CD4-positive, alpha-beta T cell treated with Interleukin-2 at 100 ng/mL for 4 hours (primary cell): Measurements from ENCODE around the gene UQCC2.

Source experiments
- DNase-seq: peaks from one replicate; pipeline ENCODE4 v3.0.0-alpha.2; 2020; ENCODE audit warnings: low spot score

UQCC2 gene

GRCh38 chr6:33711140-33712129 lies at the start of gene UQCC2:
TSS of gene UQCC2 (minus strand) at chr6:33711700. CDS start at chr6:33711686, 14 bp downstream.
- DNase-seq, result peak; percentile 97

- DNase-seq, result no peak
Measured at GRCh38 chr6:33759887-33760629, 48.6 kb upstream of the UQCC2 start.

GRCh38 chr6:33758815-33759216 lies 47.3 kb upstream of the UQCC2 start:
- no peak for DNase-seq

- DNase-seq, result no peak
Measured at GRCh38 chr6:33757906-33758305, 46.4 kb upstream of the UQCC2 start.

GRCh38 chr6:33757113-33757512 lies 45.6 kb upstream of the UQCC2 start:
- DNase-seq, result no peak

- DNase-seq, result no peak
Measured at GRCh38 chr6:33756211-33756954, 44.9 kb upstream of the UQCC2 start.

GRCh38 chr6:33755070-33755869 lies 43.8 kb upstream of the UQCC2 start:
- no peak for DNase-seq

- DNase-seq, result no peak
Measured at GRCh38 chr6:33754222-33754621, 42.7 kb upstream of the UQCC2 start.

GRCh38 chr6:33752646-33753015 lies 41.1 kb upstream of the UQCC2 start:
- DNase-seq, result no peak

- no peak for DNase-seq
Measured at GRCh38 chr6:33751771-33752645, 40.5 kb upstream of the UQCC2 start.

- DNase-seq, result no peak
Measured at GRCh38 chr6:33750244-33750991, 38.9 kb upstream of the UQCC2 start.

GRCh38 chr6:33749401-33749800 lies 37.9 kb upstream of the UQCC2 start:
- no peak for DNase-seq

- no peak for DNase-seq
Measured at GRCh38 chr6:33748841-33749240, 37.3 kb upstream of the UQCC2 start.

- no peak for DNase-seq
Measured at GRCh38 chr6:33747823-33748222, 36.3 kb upstream of the UQCC2 start.

GRCh38 chr6:33746651-33747100 lies 35.2 kb upstream of the UQCC2 start, which contains the start of gene IP6K3:
TSS of gene IP6K3 (minus strand) at chr6:33746905. CDS start at chr6:33735476, 11,429 bp downstream.
- DNase-seq, result no peak

- no peak for DNase-seq
Measured at GRCh38 chr6:33746036-33746600, 34.6 kb upstream of the UQCC2 start.

GRCh38 chr6:33745548-33745947 lies 34.0 kb upstream of the UQCC2 start:
- no peak for DNase-seq

- DNase-seq, result no peak
Measured at GRCh38 chr6:33744895-33745546, 33.5 kb upstream of the UQCC2 start.
